ENCODE measurements around the gene DPYD.

Gene DPYD

GRCh38 chr1:97593192-97593591 lies 327.6 kb downstream of the DPYD start:
- no peak for TF ChIP-seq GATA1 (IDR thresholded peaks at IDR 0.05; ENCODE audit: low read depth, low read length)
- TF ChIP-seq POLR2A (IDR thresholded peaks at IDR 0.05; ENCODE audit: low read length): no peak

DNA sequence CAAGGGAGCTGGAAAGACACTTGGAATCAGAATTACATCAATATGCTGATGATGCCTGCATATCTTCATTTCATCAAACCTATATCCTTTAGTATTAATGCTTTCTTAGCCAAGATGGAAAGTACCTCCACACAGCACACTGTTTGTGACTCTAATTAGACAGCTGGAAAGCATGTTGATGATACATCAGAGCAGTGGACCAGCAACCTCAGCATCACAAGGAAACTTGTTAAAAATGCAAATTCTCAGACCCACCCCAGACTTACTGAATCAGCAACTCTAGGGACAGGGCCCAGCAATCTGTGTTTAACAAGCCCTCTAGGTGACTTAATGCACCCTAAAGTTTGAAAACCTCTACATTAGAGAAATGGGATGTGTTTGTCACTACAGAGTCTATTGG lies 332.1 kb downstream of the DPYD start:
- no peak for DNase-seq
- no peak for TF ChIP-seq POLR2A (IDR thresholded peaks at IDR 0.05; ENCODE audit: low read length)
- no peak for TF ChIP-seq GATA1 (IDR thresholded peaks at IDR 0.05; ENCODE audit: low read depth, low read length)

More at GRCh38 chr1:97593192-97593591, 327.6 kb downstream of the DPYD start:
- DNase-seq: no peak

DNA sequence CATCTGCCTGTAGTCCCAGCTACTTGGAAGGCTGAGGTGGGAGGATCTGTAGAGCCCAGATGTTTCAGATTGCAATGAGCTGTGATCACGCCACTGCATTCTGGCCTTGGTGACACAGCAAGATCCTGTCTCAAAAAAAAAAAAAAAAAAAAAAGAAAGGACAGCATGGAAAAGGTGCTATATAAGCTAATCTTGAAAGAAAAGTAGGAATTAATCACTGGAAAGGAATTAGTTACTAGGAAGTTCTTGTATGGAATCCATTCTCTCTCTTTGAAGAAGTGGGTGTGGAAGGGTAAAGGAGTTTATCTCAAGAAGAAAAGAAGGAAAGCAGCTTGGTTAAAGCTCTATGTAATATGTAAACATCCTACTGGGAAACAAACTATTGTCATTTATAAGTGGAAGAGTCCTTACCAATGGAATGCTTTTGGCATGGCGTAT lies 339.2 kb downstream of the DPYD start:
- TF ChIP-seq GATA1 (IDR thresholded peaks at IDR 0.05; ENCODE audit: low read depth, low read length): no peak
- TF ChIP-seq POLR2A (IDR thresholded peaks at IDR 0.05; ENCODE audit: low read length): no peak
- DNase-seq: no peak

DNA sequence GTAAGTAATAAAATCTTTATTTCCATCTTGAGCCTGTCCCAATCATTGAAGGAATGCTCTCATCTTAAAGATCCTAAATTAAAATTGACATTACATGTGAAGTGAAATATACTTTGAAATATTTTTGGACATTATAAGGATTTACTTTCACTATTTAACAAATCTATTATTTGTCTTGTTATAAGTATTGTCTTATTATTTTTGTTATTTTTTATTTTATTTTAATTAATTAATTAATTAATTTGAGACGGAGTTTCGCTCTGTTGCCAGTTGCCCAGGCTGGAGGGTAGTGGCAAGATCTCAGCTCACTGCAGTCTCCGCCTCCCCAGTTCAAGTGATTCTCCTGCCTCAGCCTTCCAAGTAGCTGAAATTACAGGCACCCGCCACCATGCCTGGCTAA lies 343.2 kb downstream of the DPYD start:
- no peak for DNase-seq
- no peak for TF ChIP-seq POLR2A (IDR thresholded peaks at IDR 0.05; ENCODE audit: low read length)
- TF ChIP-seq GATA1 (IDR thresholded peaks at IDR 0.05; ENCODE audit: low read depth, low read length): no peak

DNA sequence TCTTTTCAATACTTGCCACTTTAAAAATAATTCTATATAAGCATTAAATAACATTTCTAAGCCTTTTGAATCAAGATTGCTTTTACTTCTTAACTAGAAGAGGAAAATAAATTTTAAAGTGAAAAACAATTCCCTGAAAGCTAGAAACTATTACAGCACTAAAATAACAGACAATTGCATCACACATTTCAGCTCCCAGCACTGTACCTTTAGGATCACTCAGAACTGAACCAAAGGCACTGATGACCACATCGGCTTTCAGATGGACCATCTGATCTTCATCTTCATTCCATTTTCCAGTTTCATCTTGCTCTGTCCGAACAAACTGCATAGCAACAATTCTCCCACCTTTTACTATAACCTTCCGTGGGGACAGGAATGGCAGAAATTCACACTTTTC lies 347.3 kb downstream of the DPYD start:
- TF ChIP-seq POLR2A (IDR thresholded peaks at IDR 0.05; ENCODE audit: low read length): no peak
- no peak for TF ChIP-seq GATA1 (IDR thresholded peaks at IDR 0.05; ENCODE audit: low read depth, low read length)
- DNase-seq: no peak

DNA sequence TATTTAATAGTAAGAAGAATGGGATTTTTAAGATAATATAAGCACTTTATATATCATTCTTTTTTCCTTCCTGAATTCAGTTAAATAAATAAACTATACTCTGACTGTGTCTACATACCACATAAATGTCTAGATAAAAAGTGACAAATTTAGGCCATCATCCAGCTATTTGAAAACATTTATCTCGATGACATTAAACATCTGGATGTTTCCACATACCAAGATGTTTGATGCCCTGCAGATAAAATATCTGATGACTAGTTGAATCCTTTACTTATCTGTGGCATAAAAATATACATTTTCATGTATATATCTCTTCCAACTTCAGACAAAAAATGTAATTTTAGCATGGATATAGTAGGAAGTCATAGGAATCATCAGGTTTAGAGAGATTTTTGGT lies 348.3 kb downstream of the DPYD start:
- no peak for DNase-seq
- TF ChIP-seq POLR2A (IDR thresholded peaks at IDR 0.05; ENCODE audit: low read length): no peak
- TF ChIP-seq GATA1 (IDR thresholded peaks at IDR 0.05; ENCODE audit: low read depth, low read length): no peak

GRCh38 chr1:97571760-97572159 lies 349.1 kb downstream of the DPYD start:
- no peak for DNase-seq

DNA sequence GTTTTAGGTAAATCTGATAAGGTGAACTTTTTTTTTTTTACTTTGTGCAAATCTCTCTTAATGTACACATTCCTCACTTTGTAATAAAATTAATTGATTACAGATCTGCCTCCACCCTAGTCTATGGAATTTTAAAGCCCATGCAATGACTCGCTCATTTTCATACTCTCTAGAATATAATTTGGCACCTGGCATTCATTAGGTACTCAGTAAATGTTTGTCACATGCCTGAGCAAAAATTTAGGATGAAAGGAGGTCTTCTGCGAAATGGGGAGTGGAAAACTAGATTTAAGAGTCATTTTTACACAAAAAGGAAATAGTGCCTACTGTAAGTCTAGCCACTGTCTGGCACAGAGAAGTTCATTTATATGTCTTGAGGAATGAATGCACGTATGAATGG lies 350.1 kb downstream of the DPYD start:
- DNase-seq: no peak
- TF ChIP-seq GATA1 (IDR thresholded peaks at IDR 0.05; ENCODE audit: low read depth, low read length) (no peak), POLR2A (IDR thresholded peaks at IDR 0.05; ENCODE audit: low read length) (no peak)

More at GRCh38 chr1:97571760-97572159, 349.1 kb downstream of the DPYD start:
- no peak for TF ChIP-seq GATA1 (IDR thresholded peaks at IDR 0.05; ENCODE audit: low read depth, low read length)

DNA sequence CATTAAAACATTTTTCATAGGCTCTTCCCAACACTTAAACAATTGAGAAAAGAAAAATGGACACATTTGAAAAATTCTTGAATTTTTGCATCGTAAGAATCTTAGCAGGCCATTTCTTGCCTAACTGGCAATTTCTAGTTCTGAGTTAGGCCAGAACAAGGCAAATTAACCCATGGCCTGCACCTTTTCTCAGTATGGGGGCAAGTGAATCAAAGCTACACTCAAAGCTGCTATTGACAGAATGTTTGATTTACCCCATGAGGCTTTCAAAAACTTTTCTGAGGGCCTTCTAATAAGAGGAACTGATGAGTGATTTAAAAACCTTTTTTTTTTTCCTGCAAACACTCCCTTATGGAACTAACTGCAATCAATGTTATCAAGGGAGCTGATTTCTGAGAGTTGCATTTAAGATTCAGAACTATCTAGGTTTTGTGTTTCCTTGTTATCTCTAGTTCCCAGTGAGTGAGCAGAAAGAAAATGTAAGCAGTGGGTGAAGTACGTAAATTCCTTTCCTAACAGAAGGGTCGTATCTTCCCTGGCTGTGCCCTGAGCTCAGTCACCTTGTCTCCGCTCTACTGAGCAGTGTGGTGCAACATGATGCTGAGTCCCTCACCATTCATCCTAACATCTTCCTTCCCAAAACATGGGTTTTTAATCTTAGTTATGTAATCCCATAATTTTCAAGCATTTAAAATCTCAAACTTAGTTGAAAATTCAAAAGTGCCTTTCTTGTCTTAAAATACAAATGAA lies 353.7 kb downstream of the DPYD start:
- no peak for DNase-seq
- TF ChIP-seq GATA1 (IDR thresholded peaks at IDR 0.05; ENCODE audit: low read depth, low read length) (no peak), POLR2A (IDR thresholded peaks at IDR 0.05; ENCODE audit: low read length) (no peak)

GRCh38 chr1:97565886-97566285 lies 354.9 kb downstream of the DPYD start:
- TF ChIP-seq POLR2A (IDR thresholded peaks at IDR 0.05; ENCODE audit: low read length) (no peak), GATA1 (IDR thresholded peaks at IDR 0.05; ENCODE audit: low read depth, low read length) (no peak)
- no peak for DNase-seq

DNA sequence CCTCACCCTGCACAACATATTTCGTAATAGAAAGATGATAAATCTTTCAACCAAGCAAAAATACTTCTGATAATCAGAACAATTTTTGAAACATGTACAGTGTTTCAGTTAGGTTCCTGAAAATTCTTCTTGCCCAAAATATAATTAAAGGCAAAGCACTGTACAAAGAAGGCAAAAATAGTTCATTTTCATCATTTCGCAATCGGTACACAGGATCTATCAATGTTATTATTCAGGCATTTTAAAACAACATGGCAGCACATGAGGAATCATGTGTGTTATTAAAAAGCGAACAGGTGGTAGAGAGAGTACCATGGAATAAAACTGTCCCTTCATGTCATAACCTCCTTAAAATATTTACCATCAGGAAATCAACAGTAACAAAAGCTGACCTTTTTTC lies 356.9 kb downstream of the DPYD start:
- DNase-seq: no peak
- TF ChIP-seq GATA1 (IDR thresholded peaks at IDR 0.05; ENCODE audit: low read depth, low read length) (no peak), POLR2A (IDR thresholded peaks at IDR 0.05; ENCODE audit: low read length) (no peak)

GRCh38 chr1:97562081-97562480 lies 358.8 kb downstream of the DPYD start:
- DNase-seq: no peak
- no peak for TF ChIP-seq GATA1 (IDR thresholded peaks at IDR 0.05; ENCODE audit: low read depth, low read length)

- TF ChIP-seq POLR2A (IDR thresholded peaks at IDR 0.05; ENCODE audit: low read length) (no peak), GATA1 (IDR thresholded peaks at IDR 0.05; ENCODE audit: low read depth, low read length) (no peak)
- DNase-seq: no peak
Observed at GRCh38 chr1:97560714-97561113, 360.1 kb downstream of the DPYD start.

GRCh38 chr1:97553971-97554370 lies 366.9 kb downstream of the DPYD start:
- no peak for TF ChIP-seq POLR2A (IDR thresholded peaks at IDR 0.05; ENCODE audit: low read length)
- TF ChIP-seq GATA1 (IDR thresholded peaks at IDR 0.05; ENCODE audit: low read depth, low read length): no peak
- no peak for DNase-seq

DNA sequence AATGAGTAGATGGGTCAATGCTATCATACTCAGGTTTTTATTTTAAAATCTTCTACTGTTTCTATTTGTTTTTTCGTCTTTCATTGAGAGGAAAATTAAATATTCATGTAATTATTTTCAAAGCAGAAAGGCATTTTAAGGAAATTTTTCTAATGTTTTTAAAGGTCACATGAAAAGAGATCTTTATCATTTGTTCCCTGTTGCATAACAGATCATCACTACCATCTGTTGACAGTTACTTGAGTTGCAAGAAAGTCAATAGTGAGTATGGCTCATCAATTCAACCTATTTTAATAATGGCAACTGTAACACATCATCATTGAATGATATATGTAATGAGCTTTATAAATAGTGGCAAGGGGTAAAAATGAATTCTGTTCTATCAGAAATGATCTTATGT lies 369.7 kb downstream of the DPYD start:
- TF ChIP-seq GATA1 (IDR thresholded peaks at IDR 0.05; ENCODE audit: low read depth, low read length): no peak
- TF ChIP-seq POLR2A (IDR thresholded peaks at IDR 0.05; ENCODE audit: low read length): no peak
- DNase-seq: no peak
